GM15510 (cell line): ENCODE results near the gene TTC13.

Source experiments
- POLR2A ChIP-seq: IDR thresholded peaks from 3 replicates; pipeline ENCODE4 v1.6.1; 2011; ENCODE audit warnings: borderline replicate concordance; ENCODE audit not compliant: insufficient read length; ENCODE audit errors: extremely low read depth

TTC13 gene

DNA sequence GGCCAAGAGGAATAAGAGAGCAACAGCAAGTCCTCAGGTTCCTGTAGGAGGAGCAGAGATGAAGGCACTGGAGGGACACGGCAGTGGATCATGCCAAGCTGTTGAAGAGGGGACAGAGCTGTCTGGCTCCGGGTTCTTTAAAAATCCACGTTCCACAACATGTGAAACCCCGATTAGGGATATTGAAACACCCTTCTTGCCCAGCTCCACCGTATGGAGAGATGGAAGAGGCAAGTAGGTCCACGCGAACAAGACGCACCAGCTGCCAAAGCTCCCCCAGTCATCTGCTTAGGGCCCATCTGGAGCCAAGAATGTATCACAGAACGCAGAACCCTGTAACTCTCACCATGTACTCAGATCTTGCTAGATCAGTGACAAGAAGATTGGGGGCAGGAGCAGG lies 114.2 kb downstream of the TTC13 start:
- no peak for TF ChIP-seq POLR2A

DNA sequence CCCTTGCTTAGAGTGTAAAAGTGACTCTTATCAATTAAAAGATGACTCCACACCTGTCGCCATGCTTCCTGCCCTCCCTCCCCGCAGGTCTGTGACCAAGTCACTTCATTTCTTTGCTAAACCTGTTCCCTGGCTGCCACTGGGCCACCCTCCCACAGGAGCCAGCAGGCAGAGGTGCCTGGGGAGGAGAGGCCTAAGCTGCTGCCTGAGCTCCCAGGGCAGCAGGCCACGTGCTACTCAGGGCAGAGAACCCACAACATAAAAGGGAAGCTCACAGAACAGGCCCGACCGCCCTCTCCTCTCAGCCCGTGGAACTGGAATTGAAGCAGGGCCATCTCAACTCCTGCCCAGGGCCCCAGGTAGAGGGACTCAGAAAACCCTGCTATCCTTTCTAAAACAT lies 115.2 kb downstream of the TTC13 start:
- TF ChIP-seq POLR2A, result no peak

DNA sequence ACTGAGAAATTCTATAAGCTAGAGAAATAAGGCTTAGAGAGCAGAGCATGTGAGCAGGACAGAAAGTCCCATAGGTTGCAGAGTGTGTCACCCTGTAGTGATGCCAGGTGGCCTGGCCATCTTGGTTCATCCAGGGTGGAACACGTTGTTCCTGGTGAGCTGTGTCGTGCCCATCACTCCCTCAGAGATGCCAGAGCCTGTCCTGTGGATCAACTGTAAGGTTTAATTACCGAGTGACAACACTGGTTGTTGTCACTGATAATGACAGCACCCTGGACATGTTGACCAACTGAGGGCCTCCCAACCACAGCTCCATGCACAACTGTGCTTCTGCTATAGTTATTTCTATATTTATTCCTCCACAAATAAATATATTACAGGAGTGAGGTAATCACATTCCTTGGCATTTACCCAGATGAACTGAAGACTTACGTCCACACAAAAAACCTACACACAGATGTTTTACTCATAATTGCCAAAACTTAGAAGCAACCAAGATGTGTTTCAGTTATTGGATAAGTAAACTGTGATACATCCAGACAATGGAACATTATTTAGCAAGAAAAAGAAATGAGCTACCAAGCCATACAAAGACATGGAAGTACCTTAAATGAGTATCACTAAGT lies 116.6 kb downstream of the TTC13 start:
- no peak for TF ChIP-seq POLR2A

DNA sequence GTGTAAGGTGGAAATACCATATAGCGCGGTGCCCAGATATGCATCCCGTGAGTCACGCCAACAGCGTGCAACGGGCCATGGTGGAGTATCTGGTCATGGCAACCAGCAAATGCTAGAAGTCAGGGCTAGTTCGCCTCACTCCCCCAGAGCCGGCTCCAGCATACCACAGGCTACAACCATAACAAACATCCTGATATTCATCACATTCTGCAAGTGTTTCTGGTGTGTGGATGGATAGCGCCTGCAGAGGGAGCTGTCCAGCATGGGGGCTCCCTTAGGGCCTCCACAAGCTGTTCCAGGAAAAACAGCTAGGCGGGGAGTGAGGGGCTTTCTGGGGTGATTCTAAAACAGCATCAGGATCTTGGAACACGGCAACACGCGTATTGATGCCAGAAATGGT lies 117.2 kb downstream of the TTC13 start:
- TF ChIP-seq POLR2A, result no peak

DNA sequence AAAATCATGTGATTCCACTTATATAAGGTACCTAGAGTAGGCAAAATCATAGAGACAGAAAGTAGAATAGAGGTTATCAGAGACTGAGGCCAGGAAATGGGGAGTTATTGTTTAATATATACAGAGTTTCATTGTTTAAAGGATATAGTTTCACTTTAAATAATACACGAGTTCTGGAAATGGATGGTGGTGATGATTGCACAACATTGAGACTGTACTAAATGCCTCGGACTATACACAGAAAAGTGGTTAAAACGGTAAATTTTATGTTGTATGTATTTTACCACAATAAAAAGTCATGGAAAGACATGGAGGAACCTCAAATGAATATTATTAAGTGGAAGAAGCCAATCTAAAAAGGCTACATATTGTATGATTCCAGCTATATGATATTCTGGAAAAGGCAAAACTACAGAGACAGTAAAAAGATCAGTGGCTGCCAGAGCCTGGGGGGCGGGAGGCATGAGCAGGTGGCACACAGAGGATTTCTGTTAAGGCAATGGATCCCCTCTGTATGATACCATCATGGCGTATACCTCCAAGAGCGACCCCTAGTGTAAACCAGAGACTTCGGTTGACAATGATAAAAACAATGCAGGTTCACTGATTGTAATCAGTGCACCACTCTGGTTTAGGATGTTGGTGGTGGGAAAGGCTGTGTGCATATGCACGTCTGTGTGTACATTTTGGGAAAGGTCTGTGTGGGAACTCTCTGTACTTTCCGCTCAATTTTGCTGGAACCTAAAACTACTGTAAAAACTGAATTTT lies 117.9 kb downstream of the TTC13 start:
- TF ChIP-seq POLR2A, result no peak

DNA sequence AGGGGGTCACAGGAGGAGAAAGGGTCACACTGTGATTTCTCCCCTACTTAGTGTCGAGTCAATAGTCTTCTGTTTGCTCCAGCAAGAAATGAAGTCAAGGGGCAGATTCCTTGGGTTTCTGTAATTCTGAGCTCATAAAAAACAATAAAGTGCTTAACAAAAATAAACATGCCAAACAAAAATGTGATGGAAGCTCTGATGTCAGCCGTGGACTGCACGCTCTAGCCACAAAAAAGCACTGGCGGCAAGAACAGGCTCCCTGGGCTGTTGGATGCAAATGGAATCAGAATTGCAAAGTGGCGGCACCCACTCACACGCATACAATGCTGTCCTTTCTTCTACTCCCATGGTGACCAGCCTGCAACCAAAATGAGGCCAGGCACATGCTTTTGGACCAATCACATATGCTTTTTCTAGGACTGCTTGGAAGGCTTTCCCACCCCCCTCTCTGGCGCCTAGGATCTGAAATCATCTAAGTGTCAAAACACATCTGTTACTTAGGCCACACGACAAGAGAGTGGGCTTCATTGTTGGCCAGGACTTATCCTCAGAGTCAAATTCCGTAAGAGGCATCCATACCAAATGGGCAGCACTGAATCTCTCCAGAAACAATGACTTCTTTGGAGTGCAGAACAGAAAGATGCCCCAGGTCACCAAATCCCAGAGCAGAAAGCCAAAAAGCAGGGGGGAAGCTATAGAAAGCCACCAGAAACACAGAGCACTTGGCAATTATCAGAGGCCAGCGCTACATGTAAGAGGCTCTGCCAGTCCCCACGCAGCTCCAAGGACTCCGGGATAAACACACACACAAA lies 119.5 kb downstream of the TTC13 start:
- no peak for TF ChIP-seq POLR2A

DNA sequence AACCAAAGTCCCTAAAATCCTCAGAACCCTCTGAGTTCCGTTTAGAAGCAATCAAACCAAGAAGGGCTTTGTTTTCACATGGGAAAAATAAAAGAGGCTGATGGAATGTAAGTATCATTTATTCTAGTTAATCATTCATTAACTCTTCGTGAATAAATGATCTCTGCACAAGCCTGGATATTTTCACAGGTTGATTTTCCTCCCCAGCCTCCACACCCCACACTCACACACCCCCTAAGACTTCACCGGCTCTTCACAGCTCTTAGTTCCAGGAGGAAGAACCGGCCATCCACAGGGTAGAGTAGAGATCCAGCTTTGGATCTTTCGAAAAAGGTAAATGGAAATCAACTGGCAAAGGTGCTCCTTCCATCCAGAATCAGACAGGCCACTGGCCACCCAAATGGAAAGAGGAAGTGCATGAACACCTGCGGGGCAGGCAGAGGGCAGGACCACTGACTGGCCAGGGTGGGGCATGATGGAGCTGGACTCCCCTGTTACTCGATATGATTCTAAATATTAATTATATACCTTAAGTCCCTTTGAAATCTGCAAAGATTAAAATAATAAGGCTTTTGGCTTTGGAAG lies 120.3 kb downstream of the TTC13 start:
- TF ChIP-seq POLR2A, result no peak

DNA sequence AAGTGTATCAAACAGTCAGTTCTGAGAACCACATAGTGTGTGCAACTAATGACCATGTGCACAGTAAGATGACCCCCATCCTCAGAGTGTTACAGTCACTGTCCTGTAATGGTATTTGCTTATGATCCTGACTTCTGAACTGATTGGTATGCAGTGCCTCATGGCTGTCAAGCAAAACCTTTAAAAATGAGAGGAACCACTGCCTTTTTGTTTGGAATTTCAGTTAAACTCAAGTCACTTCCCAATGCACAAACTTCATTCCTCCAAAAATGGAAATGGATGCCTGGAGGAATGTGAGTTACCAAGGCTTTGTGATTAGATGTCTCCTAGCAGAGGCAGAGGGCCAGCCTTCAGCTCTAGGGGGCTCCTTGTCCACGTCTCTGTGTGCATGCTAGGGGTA lies 120.8 kb downstream of the TTC13 start:
- no peak for TF ChIP-seq POLR2A

DNA sequence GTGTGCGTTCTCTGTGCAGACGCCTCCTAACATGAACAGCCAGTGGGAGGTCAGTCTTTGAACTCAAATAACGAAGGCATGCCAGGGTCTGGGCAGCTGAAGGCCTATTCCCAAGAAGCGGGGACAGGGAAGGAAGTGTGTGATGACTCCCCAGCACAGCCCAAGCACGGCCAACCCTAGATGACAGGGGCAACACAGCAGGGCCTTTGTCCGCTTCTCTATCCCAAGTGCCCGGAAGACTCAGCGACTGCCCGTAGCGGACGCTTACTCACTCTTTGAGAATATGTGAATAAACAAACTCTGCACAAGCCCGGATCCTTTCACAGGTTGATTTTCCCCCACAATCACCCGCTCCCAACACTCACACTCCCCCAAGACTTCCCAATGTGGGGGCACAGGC lies 121.6 kb downstream of the TTC13 start:
- no peak for TF ChIP-seq POLR2A
